SK-N-SH (cell line): Measurements from ENCODE around the gene TRIM66. TPM values are rescaled to one million over a fixed set of nuclear protein-coding genes. Genes with fewer than 3 reads are reported as not detected.

Source experiments
- CTCF ChIA-PET: fragments of 300-600, 350-600 bp; formaldehyde crosslinking; extraction: SDS; loops from one replicate; lab custom pipeline; 2021; lab: Yijun Ruan, JAX
- POLR2A ChIA-PET: fragments of 350-600 bp; sonication (Branson Sonifier 250); formaldehyde crosslinking; extraction: SDS; loops from one replicate; lab custom pipeline; 2020; ENCODE audit warnings: antibody characterized with exemption, inconsistent platforms; lab: Yijun Ruan, JAX
- DNase-seq: peaks from one replicate; pipeline ENCODE4 v3.0.0; 2012
- H2AFZ ChIP-seq: fragments of 200-600 bp; sonication (generic); 2 replicates; pipeline ENCODE4 v1.8.1; 2016; ENCODE audit warnings: antibody characterized with exemption, mild to moderate bottlenecking, low read depth
- H3F3A ChIP-seq: fragments of 200-600 bp; sonication (generic); replicated peaks from 2 replicates; pipeline ENCODE3; 2016; ENCODE audit warnings: antibody characterized with exemption, mild to moderate bottlenecking; ENCODE audit not compliant: insufficient read depth
- H3K27ac ChIP-seq, 2 experiments: fragments of 200-500 bp in 1 of 2; fragments of 200-600 bp in 1 of 2; sonication (Bioruptor generic) in 1 of 2; sonication (generic), shearing (Covaris generic) in 1 of 2; 2 replicates each; pipeline versions ENCODE4 v1.5.1 to v1.6.1; 2014 to 2016; ENCODE audit warnings: low read depth in 2 of 2, inconsistent platforms in 1 of 2, low read length in 1 of 2, mild to moderate bottlenecking in 1 of 2, mixed read lengths in 1 of 2
- H3K27me3 ChIP-seq: fragments of 200-600 bp; sonication (generic), shearing (Covaris generic); 2 replicates; pipeline ENCODE4 v1.6.1; 2016; ENCODE audit warnings: mixed run types; ENCODE audit not compliant: insufficient read depth
- H3K36me3 ChIP-seq, 2 experiments: fragments of 200-500 bp in 1 of 2; fragments of 200-600 bp in 1 of 2; sonication (Bioruptor generic) in 1 of 2; sonication (generic) in 1 of 2; replicated peaks in 1 of 2; 2 replicates each; pipeline versions ENCODE3 to v1.5.1; 2014 to 2016; ENCODE audit warnings: low read length in 1 of 2, mild to moderate bottlenecking in 1 of 2; ENCODE audit not compliant: insufficient read depth in 2 of 2, control insufficient read depth in 1 of 2
- H3K4me1 ChIP-seq, 2 experiments: fragments of 200-500 bp in 1 of 2; fragments of 200-600 bp in 1 of 2; sonication (Bioruptor generic) in 1 of 2; sonication (generic), shearing (Covaris generic) in 1 of 2; 2 replicates each; pipeline versions ENCODE4 v1.5.1 to v1.6.1; 2014 to 2016; ENCODE audit warnings: low read depth in 1 of 2, low read length in 1 of 2, mixed run types in 1 of 2; ENCODE audit not compliant: insufficient read depth in 2 of 2, control insufficient read depth in 1 of 2
- H3K4me2 ChIP-seq: fragments of 200-600 bp; sonication (generic), shearing (Covaris generic); 2 replicates; pipeline ENCODE4 v1.6.1; 2017; ENCODE audit warnings: mixed run types
- H3K4me3 ChIP-seq, 2 experiments: fragments of 200-500 bp in 1 of 2; fragments of 200-600 bp in 1 of 2; sonication (Bioruptor generic) in 1 of 2; sonication (generic), shearing (Covaris generic) in 1 of 2; 2 replicates each; pipeline versions ENCODE4 v1.5.1 to v1.8.1; 2014 to 2016; ENCODE audit warnings: low read depth in 2 of 2, inconsistent platforms in 1 of 2, low read length in 1 of 2, mild to moderate bottlenecking in 1 of 2, mixed read lengths in 1 of 2, moderate library complexity in 1 of 2
- H3K79me2 ChIP-seq: fragments of 200-600 bp; sonication (generic); 2 replicates; pipeline ENCODE4 v1.8.1; 2017; ENCODE audit warnings: mild to moderate bottlenecking; ENCODE audit not compliant: insufficient read depth
- H3K9ac ChIP-seq: fragments of 200-600 bp; sonication (generic); 2 replicates; pipeline ENCODE4 v1.6.1; 2017; ENCODE audit warnings: mixed run types
- H3K9me2 ChIP-seq: fragments of 200-600 bp; sonication (generic); 2 replicates; pipeline ENCODE4 v1.6.1; 2017; ENCODE audit warnings: mixed run types
- H3K9me3 ChIP-seq: fragments of 200-600 bp; sonication (generic); 2 replicates; pipeline ENCODE4 v1.6.1; 2017; ENCODE audit warnings: mixed run types, mild to moderate bottlenecking, moderate library complexity
- H4K20me1 ChIP-seq: fragments of 200-600 bp; sonication (generic); 2 replicates; pipeline ENCODE4 v1.6.1; 2017; ENCODE audit warnings: mild to moderate bottlenecking, mixed run types; ENCODE audit not compliant: insufficient read depth
- EP300 ChIP-seq, 2 experiments: IDR thresholded peaks; 2 replicates each; pipeline versions ENCODE4 v1.4.0 to v1.6.1; 2012; ENCODE audit warnings: borderline replicate concordance in 1 of 2, low read depth in 1 of 2, low read length in 1 of 2
- EZH2phosphoT487 ChIP-seq: fragments of 200-600 bp; sonication (generic); IDR thresholded peaks from 2 replicates; pipeline ENCODE4 v1.6.1; 2017; ENCODE audit warnings: low read depth, mixed run types, mild to moderate bottlenecking, antibody characterized with exemption, moderate library complexity, borderline replicate concordance
- FOSL2 ChIP-seq: IDR thresholded peaks from 2 replicates; pipeline ENCODE4 v1.4.0; 2012; ENCODE audit warnings: low read depth, mild to moderate bottlenecking, moderate library complexity, borderline replicate concordance
- FOXJ3 ChIP-seq: sonication (generic); formaldehyde crosslinking; IDR thresholded peaks from 2 replicates; pipeline ENCODE4 v1.5.1; 2020; ENCODE audit warnings: mild to moderate bottlenecking, missing genetic modification reagents
- JUND ChIP-seq: IDR thresholded peaks from 2 replicates; pipeline ENCODE4 v1.4.0; 2012
- MEF2A ChIP-seq: IDR thresholded peaks from 2 replicates; pipeline ENCODE4 v1.4.0; 2012; ENCODE audit warnings: low read depth, borderline replicate concordance
- NFIC ChIP-seq: IDR thresholded peaks from 2 replicates; pipeline ENCODE4 v1.4.0; 2012; ENCODE audit warnings: borderline replicate concordance
- RAD21 ChIP-seq: IDR thresholded peaks from 2 replicates; pipeline ENCODE4 v1.6.1; 2012; ENCODE audit warnings: mild to moderate bottlenecking, low read length
- RCOR1 ChIP-seq: fragments of 150-350 bp; IDR thresholded peaks from 2 replicates; pipeline ENCODE4 v1.6.1; 2017; ENCODE audit warnings: antibody characterized with exemption, low read length
- RXRA ChIP-seq: IDR thresholded peaks from 2 replicates; pipeline ENCODE4 v1.4.0; 2012; ENCODE audit warnings: low read depth, mild to moderate bottlenecking, borderline replicate concordance
- SMC3 ChIP-seq: IDR thresholded peaks from 2 replicates; pipeline ENCODE4 v1.6.1; 2012; ENCODE audit warnings: low read depth, low read length, improper control_type of control experiment
- TAF1 ChIP-seq: IDR thresholded peaks from 2 replicates; pipeline ENCODE4 v1.6.1; 2012; ENCODE audit warnings: low read depth, mild to moderate bottlenecking, low read length, moderate library complexity, borderline replicate concordance
- USF1 ChIP-seq: IDR thresholded peaks from 2 replicates; pipeline ENCODE4 v1.4.0; 2012; ENCODE audit warnings: low read depth, borderline replicate concordance
- USF2 ChIP-seq: fragments of 150-350 bp; IDR thresholded peaks from 2 replicates; pipeline ENCODE4 v1.6.1; 2017; ENCODE audit warnings: antibody characterized with exemption, low read length, low read depth, borderline replicate concordance
- WGBS: methylation state at CpG from one replicate; pipeline ENCODE4 v1.1.6; 2017; ENCODE audit warnings: low lambda C conversion rate; 5-methylcytosine and 5-hydroxymethylcytosine counted together
- polyA plus RNA-seq, 3 experiments: library from polyadenylated mRNA; depleted of rRNA; stranded (reverse); fragments of >200 nt; gene quantifications; 2 replicates each; pipeline ENCODE4 v1.2.3, GENCODE V29; 2012
- TF ChIP-seq, protein P1 (sequence below): IDR thresholded peaks from 2 replicates; pipeline ENCODE4 v1.6.1; 2012; ENCODE audit warnings: mild to moderate bottlenecking, low read depth, low read length, moderate library complexity
- TF ChIP-seq, protein P2 (sequence below): fragments of 200-600 bp; sonication (generic); IDR thresholded peaks from 2 replicates; pipeline ENCODE4 v1.6.1; 2017; ENCODE audit warnings: antibody characterized with exemption, mild to moderate bottlenecking, moderate library complexity

Gene TRIM66
- polyA plus RNA-seq, 1 of the 3 experiments (the other 2 are of a cell fraction) = 6.4 TPM

DNA sequence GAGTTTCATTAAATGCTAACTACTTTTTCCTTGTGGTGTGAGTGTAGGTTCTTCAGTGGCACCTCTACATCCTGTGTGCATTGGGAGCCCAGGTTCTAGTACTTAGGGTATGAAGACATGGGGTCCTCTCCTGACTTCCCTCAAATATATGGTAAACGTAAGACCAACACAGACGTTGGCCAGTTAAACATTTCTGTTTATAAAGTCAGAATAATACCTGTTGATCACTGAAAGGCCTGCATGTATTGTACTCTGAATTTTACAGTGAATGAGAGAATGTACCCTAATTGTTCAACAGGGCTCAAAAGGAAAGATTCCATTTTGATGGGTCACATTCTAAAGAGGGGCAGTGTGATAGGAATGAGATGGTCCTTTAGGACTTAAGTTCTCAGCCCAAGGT lies 3.4 kb upstream of the TRIM66 start:
- WGBS = 88% methylated on average over 2 of the region's 2 CpGs

More for the DNA sequence above, 3.4 kb upstream of the TRIM66 start:
- Histone ChIP-seq H2AFZ (no peak overlapping the region), H3K4me2 (0 out of 2 replicates have a peak overlapping the region, but pooled peaks have one; percentile 89), H4K20me1 (peaks cover 15% of the 10 kb centered on the region), H3F3A (peaks cover 58% of the 10 kb centered on the region), H3K36me3 (peaks cover 34 to 49% of the 10 kb centered on the region in 2 experiments), H3K27me3 (no peaks in the 10 kb centered on the region), H3K27ac (peak overlapping the region; percentile 11 to 90; a peak in 3 of 4 replicates), H3K79me2 (peaks cover 62% of the 10 kb centered on the region), H3K9ac (no peak overlapping the region), H3K4me3 (no peak overlapping the region; a peak in 1 of 4 replicates), H3K9me2 (no peaks in the 10 kb centered on the region), H3K4me1 (peaks cover 24 to 35% of the 10 kb centered on the region in 2 experiments; a peak in 3 of 4 replicates), H3K9me3 (no peaks in the 10 kb centered on the region)
- ChIA-PET POLR2A (no interaction called here), CTCF (no interaction called here)
- TF ChIP-seq, protein P1, sequence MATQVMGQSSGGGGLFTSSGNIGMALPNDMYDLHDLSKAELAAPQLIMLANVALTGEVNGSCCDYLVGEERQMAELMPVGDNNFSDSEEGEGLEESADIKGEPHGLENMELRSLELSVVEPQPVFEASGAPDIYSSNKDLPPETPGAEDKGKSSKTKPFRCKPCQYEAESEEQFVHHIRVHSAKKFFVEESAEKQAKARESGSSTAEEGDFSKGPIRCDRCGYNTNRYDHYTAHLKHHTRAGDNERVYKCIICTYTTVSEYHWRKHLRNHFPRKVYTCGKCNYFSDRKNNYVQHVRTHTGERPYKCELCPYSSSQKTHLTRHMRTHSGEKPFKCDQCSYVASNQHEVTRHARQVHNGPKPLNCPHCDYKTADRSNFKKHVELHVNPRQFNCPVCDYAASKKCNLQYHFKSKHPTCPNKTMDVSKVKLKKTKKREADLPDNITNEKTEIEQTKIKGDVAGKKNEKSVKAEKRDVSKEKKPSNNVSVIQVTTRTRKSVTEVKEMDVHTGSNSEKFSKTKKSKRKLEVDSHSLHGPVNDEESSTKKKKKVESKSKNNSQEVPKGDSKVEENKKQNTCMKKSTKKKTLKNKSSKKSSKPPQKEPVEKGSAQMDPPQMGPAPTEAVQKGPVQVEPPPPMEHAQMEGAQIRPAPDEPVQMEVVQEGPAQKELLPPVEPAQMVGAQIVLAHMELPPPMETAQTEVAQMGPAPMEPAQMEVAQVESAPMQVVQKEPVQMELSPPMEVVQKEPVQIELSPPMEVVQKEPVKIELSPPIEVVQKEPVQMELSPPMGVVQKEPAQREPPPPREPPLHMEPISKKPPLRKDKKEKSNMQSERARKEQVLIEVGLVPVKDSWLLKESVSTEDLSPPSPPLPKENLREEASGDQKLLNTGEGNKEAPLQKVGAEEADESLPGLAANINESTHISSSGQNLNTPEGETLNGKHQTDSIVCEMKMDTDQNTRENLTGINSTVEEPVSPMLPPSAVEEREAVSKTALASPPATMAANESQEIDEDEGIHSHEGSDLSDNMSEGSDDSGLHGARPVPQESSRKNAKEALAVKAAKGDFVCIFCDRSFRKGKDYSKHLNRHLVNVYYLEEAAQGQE = no peak
- no peak for TF ChIP-seq SMC3
- TF ChIP-seq RCOR1 = no peak
- no peak for TF ChIP-seq RXRA
- no peak for TF ChIP-seq USF2
- TF ChIP-seq EZH2phosphoT487 = no peak
- TF ChIP-seq, protein P2, sequence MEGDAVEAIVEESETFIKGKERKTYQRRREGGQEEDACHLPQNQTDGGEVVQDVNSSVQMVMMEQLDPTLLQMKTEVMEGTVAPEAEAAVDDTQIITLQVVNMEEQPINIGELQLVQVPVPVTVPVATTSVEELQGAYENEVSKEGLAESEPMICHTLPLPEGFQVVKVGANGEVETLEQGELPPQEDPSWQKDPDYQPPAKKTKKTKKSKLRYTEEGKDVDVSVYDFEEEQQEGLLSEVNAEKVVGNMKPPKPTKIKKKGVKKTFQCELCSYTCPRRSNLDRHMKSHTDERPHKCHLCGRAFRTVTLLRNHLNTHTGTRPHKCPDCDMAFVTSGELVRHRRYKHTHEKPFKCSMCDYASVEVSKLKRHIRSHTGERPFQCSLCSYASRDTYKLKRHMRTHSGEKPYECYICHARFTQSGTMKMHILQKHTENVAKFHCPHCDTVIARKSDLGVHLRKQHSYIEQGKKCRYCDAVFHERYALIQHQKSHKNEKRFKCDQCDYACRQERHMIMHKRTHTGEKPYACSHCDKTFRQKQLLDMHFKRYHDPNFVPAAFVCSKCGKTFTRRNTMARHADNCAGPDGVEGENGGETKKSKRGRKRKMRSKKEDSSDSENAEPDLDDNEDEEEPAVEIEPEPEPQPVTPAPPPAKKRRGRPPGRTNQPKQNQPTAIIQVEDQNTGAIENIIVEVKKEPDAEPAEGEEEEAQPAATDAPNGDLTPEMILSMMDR = no peak
- TF ChIP-seq USF1 = no peak
- TF ChIP-seq FOSL2 = no peak
- no peak for TF ChIP-seq FOXJ3 (CRISPR knock-in tag)
- no peak for TF ChIP-seq EP300 (IDR thresholded peaks at IDR 0.05; ENCODE audit: borderline replicate concordance in 1 of 2, low read depth in 1 of 2, low read length in 1 of 2)
- TF ChIP-seq MEF2A = no peak
- no peak for TF ChIP-seq TAF1
- no peak for TF ChIP-seq NFIC
- TF ChIP-seq RAD21 = no peak
- no peak for TF ChIP-seq JUND
- DNase-seq = no peak
